Fibroblast of pulmonary artery (primary cell): ENCODE measurements around the gene CAPN10.

ENCODE experiments used
- DNase-seq: peaks from one replicate; pipeline ENCODE4 v3.0.0-alpha.2; 2010; ENCODE audit warnings: low read depth
- H3K4me3 ChIP-seq: replicated peaks from 2 replicates; pipeline ENCODE4 v1.5.1; 2011; ENCODE audit warnings: low read depth, mild to moderate bottlenecking, control low read depth, low read length, moderate library complexity
- TF ChIP-seq, protein P1 (sequence below): IDR thresholded peaks from 2 replicates; pipeline ENCODE4 v1.5.1; 2011; ENCODE audit warnings: mild to moderate bottlenecking, control low read depth, low read length, inconsistent platforms; ENCODE audit errors: missing control alignments

The CAPN10 gene

DNA sequence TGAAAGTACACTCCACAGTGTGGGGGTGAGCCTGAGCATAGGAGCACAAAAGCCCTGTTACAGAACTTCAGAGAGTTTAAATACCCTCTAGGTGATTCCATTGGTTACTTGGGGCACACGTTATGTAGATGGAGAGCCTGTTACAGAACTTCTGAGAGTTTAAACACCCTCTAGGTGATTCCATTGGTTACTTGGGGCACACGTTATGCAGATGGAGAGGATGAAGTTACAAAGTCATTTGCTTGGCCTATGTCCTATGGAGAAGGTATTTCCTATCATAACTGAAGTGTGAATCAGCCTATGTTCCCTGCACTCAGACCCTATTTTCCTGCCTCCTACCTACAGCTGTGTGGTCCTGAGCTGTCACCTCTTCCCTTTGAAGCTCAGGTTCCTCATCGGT lies 3.8 kb upstream of the CAPN10 start:
- DNase-seq, result no peak
- TF ChIP-seq, protein P1, sequence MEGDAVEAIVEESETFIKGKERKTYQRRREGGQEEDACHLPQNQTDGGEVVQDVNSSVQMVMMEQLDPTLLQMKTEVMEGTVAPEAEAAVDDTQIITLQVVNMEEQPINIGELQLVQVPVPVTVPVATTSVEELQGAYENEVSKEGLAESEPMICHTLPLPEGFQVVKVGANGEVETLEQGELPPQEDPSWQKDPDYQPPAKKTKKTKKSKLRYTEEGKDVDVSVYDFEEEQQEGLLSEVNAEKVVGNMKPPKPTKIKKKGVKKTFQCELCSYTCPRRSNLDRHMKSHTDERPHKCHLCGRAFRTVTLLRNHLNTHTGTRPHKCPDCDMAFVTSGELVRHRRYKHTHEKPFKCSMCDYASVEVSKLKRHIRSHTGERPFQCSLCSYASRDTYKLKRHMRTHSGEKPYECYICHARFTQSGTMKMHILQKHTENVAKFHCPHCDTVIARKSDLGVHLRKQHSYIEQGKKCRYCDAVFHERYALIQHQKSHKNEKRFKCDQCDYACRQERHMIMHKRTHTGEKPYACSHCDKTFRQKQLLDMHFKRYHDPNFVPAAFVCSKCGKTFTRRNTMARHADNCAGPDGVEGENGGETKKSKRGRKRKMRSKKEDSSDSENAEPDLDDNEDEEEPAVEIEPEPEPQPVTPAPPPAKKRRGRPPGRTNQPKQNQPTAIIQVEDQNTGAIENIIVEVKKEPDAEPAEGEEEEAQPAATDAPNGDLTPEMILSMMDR, result no peak
- H3K4me3 ChIP-seq, result no peak overlapping the region

DNA sequence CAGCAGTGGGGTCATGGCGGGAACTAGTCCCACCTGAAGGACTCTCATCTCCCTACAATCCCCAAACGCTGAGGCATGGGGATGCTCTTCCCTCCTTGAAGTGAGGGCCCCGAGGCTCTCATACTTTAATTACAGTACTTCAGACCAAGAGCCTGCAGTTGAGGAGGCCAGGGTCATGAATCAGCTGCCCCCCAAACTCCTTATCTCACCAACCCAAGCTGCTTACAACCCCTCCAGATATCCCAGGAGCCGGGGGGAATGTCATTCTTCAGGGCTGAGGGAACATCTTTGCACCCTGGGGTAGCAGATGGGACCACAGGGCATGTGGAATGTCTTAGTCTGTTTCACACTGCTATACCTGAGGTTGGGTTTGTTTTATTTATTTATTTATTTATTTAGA lies 2.8 kb upstream of the CAPN10 start:
- TF ChIP-seq, protein P1, result no peak
- DNase-seq, result no peak
- no peak overlapping the region for H3K4me3 ChIP-seq

DNA sequence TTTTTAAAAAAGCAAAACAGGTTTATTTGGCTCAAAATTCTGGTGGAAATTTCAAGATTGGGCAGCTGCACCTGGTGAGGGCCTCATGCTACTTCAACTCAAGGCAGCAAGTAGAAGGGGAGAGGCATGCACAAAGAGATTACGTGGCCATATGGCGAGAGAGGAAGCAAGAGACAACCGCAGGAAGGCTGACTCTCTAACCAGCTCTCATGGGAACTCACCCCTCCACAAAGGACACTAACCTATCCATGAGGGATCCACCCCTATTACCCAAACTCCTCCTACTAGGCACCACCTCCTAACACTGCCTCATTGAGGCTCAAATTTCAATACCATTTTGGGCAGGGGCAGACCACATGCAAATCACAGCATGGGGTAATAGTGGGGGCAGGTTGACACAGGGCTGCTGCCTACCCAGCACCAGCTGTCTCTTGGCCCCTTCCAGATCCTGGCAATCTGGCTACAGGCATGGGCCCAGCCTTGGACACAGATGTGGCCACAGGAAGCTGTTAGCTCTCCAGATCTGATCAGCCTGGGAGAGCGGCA lies 2.0 kb upstream of the CAPN10 start:
- TF ChIP-seq, protein P1, result no peak
- H3K4me3 ChIP-seq, result no peak overlapping the region
- peak; percentile 47 for DNase-seq

DNA sequence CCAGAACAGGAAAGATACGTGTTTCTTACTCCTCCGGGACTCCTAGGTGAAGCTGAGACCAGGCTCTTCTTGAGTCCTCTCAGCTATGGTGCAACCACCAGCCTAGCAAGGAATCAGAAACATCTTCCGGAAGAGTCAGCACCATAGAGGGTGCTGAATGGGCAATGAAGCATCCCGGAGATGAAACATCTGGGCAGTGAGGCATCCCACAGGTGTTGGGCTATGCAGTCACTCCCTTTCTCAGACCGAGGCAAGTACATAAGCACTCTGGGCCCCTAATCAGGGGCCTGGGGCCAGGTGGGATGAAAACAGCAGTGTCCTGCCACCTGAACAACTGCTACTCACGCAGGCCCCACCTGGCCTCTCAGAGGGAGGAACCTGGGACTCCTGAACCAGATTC lies 1.4 kb upstream of the CAPN10 start:
- TF ChIP-seq, protein P1, result no peak

DNA sequence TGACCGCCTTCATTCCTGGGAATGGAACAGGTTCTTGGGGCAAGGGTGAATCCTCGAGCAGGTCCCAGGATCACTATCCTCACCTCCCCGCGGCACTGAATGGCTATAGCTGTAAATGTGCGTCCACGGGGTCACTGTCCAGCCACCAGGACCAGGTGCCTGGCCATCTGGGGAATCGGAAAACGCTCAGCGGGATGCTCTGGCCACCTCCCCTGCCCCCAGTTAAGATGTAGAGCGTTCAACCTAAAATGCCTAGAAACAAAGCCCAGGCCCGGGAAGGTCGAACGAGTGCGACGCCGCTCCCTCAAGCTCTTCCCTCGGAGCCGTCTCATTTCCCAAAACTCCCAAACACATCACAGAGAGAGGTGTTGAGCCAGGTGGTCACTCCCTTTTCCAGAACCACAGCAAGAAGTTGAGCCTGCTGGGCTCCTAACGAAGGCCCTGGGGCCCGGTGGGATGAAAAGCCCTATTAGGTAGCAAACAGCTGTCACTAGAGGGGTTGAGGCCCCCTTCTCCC lies 795 bp upstream of the CAPN10 start:
- H3K4me3 ChIP-seq, result peak overlapping the region; percentile 99
- TF ChIP-seq, protein P1, result no peak
- DNase-seq, result no peak

More for the DNA sequence above, 1.4 kb upstream of the CAPN10 start:
- DNase-seq, result no peak
- H3K4me3 ChIP-seq, result peak overlapping the region; percentile 99

DNA sequence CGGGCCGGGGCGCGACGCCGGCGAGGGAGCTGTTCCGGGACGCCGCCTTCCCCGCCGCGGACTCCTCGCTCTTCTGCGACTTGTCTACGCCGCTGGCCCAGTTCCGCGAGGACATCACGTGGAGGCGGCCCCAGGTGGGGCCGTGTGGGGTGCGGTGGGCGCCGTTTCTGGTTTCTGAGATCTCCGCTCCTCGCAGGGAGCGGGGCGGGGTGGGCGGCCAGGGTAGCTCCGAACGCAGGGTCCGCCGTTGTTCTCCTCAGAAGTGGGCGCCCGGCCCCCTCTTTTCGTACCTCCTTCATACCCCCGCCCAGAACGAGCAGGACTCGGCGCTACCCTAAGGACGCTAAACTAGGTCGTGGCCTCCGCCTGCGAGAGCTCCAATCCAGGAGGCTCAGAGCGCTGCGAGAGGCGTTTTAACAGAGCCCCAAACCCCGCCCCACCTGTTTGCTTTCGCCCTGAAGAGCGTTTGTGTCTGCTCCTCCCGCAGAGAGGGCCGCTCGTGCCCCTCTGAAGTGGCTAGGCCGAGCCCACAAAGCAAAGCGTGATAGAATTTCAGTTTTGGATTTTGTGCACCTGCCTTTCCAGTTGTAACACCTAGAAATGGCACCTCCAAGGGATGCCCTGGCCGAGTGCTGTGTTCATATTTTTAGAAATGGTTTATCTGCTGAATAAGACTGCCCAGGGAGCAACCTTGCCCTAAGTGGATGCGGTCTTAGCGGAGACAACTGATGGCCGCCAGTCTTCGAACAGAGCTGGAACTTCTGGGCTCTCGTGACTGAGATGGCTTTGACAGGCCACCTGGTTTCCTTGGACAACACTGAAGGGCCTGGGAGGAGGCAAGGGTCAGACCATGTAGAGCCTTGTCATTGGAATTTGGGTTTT lies 626 bp downstream of the CAPN10 start:
- H3K4me3 ChIP-seq, result peak overlapping the region; percentile 99
- TF ChIP-seq, protein P1, result no peak
- DNase-seq, result no peak
